GM06990 (cell line): ENCODE data around the gene GGT7.
"Not testable (repeated sequence)": the region's sequence is repeated elsewhere in the genome, so short reads cannot be mapped to it uniquely, and the experiment has no call there.

ENCODE experiments used
- DNase-seq: peaks from one replicate; pipeline ENCODE4 v3.0.0-alpha.2; 2011; ENCODE audit not compliant: insufficient read length; ENCODE audit errors: extremely low read depth
- H3K27me3 ChIP-seq: replicated peaks from 2 replicates; pipeline ENCODE4 v1.6.0; 2011; ENCODE audit warnings: low read length; ENCODE audit not compliant: control insufficient read depth, insufficient read depth
- H3K36me3 ChIP-seq: 2 replicates; pipeline ENCODE4 v1.5.1; 2011; ENCODE audit warnings: low read length; ENCODE audit not compliant: control insufficient read depth, insufficient read depth
- H3K4me3 ChIP-seq: replicated peaks from 2 replicates; pipeline ENCODE4 v1.5.1; 2011; ENCODE audit warnings: low read depth, mild to moderate bottlenecking, control low read depth, low read length
- CTCF ChIP-seq: IDR thresholded peaks from 2 replicates; pipeline ENCODE4 v1.5.1; 2011; ENCODE audit warnings: low read length, control low read depth, mild to moderate bottlenecking, inconsistent platforms; ENCODE audit not compliant: insufficient read depth, poor library complexity, severe bottlenecking

Gene GGT7

GRCh38 chr20:34887023-34887422, 14.4 kb upstream of the GGT7 start:
- no peak for DNase-seq
- no peaks in the 10 kb centered on the region for H3K36me3 ChIP-seq
- no peak for TF ChIP-seq CTCF
- no peak overlapping the region for H3K4me3 ChIP-seq
- H3K27me3 ChIP-seq, result no peaks in the 10 kb centered on the region

GRCh38 chr20:34886122-34886521, 13.5 kb upstream of the GGT7 start:
- H3K4me3 ChIP-seq, result no peak overlapping the region
- no peak for DNase-seq
- no peaks in the 10 kb centered on the region for H3K27me3 ChIP-seq
- no peak for TF ChIP-seq CTCF
- no peaks in the 10 kb centered on the region for H3K36me3 ChIP-seq

GRCh38 chr20:34884260-34884659, 11.6 kb upstream of the GGT7 start:
- H3K27me3 ChIP-seq, result no peaks in the 10 kb centered on the region
- no peaks in the 10 kb centered on the region for H3K36me3 ChIP-seq
- no peak overlapping the region for H3K4me3 ChIP-seq
- TF ChIP-seq CTCF, result no peak
- no peak for DNase-seq

DNA sequence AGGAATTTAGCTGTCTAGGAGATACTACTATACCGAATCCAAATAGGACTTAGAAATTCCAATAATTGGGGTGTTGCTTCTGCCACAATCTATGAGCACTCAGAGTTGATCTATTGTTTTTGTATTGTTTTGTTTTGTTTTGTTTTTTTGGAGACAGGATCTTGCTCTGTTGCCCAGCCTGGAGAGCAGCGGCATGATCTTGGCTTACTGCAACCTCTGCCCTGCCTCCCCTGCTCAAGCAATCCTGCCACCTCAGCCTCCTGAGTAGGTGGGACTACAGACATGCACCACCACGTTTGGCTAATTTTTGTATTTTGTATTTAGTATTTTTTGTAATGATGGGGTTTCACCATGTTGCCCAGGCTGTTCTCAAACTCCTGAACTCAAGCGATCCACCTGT, 11.2 kb upstream of the GGT7 start:
- no peak for TF ChIP-seq CTCF
- Histone ChIP-seq H3K36me3 (no peaks in the 10 kb centered on the region), H3K27me3 (no peaks in the 10 kb centered on the region), H3K4me3 (no peak overlapping the region)
- DNase-seq, result no peak

DNA sequence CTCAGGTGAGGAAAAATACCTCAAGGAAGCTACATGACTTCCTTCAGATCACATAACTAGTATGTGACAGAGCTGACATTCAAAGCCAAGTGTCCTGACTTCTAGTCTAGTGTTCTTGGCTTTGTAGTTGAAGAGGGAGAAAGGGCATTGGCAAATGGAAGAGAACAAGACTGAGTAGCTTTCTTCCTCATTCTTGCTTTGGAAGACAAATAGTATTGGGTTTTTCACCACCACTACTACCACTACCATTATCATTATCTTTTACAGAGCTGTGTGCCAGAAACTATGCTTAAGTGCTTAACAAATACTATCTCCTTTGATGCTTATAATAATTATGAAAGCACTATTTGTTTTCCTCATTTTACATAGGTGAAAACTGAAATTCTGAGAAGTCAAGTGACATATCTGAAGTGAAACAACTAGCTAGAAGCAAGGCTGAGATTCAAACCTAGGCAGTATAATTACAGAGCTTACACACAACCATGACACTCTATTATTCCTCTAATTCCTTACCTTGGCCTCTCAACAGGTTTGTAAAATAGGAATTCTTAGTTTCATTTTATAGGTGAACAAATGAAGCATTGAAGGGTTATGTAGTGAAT, 10.5 kb upstream of the GGT7 start:
- Histone ChIP-seq H3K36me3 (no peaks in the 10 kb centered on the region), H3K4me3 (no peak overlapping the region), H3K27me3 (no peaks in the 10 kb centered on the region)
- TF ChIP-seq CTCF, result no peak
- DNase-seq, result no peak

DNA sequence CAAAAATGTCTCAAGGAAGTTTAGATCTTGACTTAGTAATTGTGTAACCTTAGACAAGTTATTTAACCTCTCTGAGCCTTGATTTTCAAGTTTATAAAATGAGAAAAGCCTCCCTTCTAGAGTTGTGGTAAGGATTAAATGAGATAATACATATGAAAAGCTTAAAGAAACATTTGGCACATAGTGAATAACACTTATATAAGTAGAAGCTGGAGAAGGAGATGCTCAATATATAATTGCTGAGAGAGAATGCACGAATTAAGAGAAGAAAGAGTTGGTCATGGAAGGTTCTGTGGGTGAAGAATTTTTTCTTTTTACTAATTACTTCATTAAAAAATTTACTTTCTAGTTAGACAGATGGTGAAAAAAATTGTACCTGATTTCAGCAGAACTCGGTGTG, 9.0 kb upstream of the GGT7 start:
- DNase-seq, result no peak
- no peak overlapping the region for H3K4me3 ChIP-seq
- no peak for TF ChIP-seq CTCF
- H3K27me3 ChIP-seq, result no peaks in the 10 kb centered on the region
- H3K36me3 ChIP-seq, result no peaks in the 10 kb centered on the region

DNA sequence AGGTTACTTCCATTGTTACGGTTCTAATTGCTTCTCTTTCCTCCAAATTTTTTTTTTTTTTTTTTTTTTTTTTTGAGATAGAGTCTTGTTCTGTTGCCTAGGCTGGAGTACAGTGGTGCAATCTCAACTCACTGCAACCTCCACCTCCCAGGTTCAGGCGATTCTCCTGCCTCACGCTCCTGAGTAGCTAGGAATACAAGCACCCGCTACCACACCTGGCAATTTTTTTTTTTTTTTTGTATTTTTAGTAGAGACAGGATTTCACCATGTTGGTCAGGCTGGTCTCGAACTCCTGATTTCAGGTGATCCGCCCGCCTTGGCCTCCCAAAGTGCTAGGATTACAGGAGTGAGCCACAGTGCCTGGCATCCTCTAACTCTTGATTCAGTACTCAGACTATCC, 8.3 kb upstream of the GGT7 start:
- DNase-seq, H3K4me3 ChIP-seq: not testable (repeated sequence)

More for the DNA sequence above, 8.3 kb upstream of the GGT7 start:
- H3K36me3 ChIP-seq, H3K27me3 ChIP-seq: not testable (repeated sequence)
